NCI-H774 (cell line): ENCODE measurements around the gene ZNF217.
"Not testable (repeated sequence)": the region's sequence is repeated elsewhere in the genome, so short reads cannot be mapped to it uniquely, and the experiment has no call there.

Experiments
- DNase-seq: peaks from one replicate; lab custom pipeline; 2025; lab: John Stamatoyannopoulos, UW

ZNF217 gene

GRCh38 chr20:53566623-53567022 lies 27.0 kb downstream of the ZNF217 start:
- not testable (repeated sequence) for DNase-seq

- no peak for DNase-seq
Observed at GRCh38 chr20:53565254-53565653, 28.4 kb downstream of the ZNF217 start.

- DNase-seq, result not testable (repeated sequence)
Observed at GRCh38 chr20:53562104-53562764, 31.4 kb downstream of the ZNF217 start.

- no peak for DNase-seq
Observed at GRCh38 chr20:53561505-53561904, 32.1 kb downstream of the ZNF217 start.

GRCh38 chr20:53559816-53560215 lies 33.8 kb downstream of the ZNF217 start:
- no peak for DNase-seq

- no peak for DNase-seq
Observed at GRCh38 chr20:53557130-53557529, 36.5 kb downstream of the ZNF217 start.

GRCh38 chr20:53556267-53556897 lies 37.3 kb downstream of the ZNF217 start:
- DNase-seq, result no peak

- DNase-seq, result no peak
Observed at GRCh38 chr20:53555816-53556215, 37.8 kb downstream of the ZNF217 start.

- DNase-seq, result no peak
Observed at GRCh38 chr20:53555081-53555480, 38.6 kb downstream of the ZNF217 start.

- DNase-seq, result not testable (repeated sequence)
Observed at GRCh38 chr20:53552572-53552893, 41.1 kb downstream of the ZNF217 start.

- DNase-seq, result not testable (repeated sequence)
Observed at GRCh38 chr20:53551719-53552571, 41.7 kb downstream of the ZNF217 start.

- no peak for DNase-seq
Observed at GRCh38 chr20:53550280-53551187, 43.1 kb downstream of the ZNF217 start.

- DNase-seq, result peak; percentile 69
Observed at GRCh38 chr20:53547664-53548239, 45.9 kb downstream of the ZNF217 start.

GRCh38 chr20:53539516-53539915 lies 54.1 kb downstream of the ZNF217 start:
- no peak for DNase-seq

- DNase-seq, result not testable (repeated sequence)
Observed at GRCh38 chr20:53536382-53536781, 57.3 kb downstream of the ZNF217 start.

GRCh38 chr20:53535878-53536277 lies 57.8 kb downstream of the ZNF217 start:
- DNase-seq, result no peak

- no peak for DNase-seq
Observed at GRCh38 chr20:53534037-53534436, 59.6 kb downstream of the ZNF217 start.

GRCh38 chr20:53533500-53533899 lies 60.1 kb downstream of the ZNF217 start:
- no peak for DNase-seq

- not testable (repeated sequence) for DNase-seq
Observed at GRCh38 chr20:53532654-53533312, 60.9 kb downstream of the ZNF217 start.

- no peak for DNase-seq
Observed at GRCh38 chr20:53530440-53530839, 63.2 kb downstream of the ZNF217 start.

GRCh38 chr20:53529658-53530057 lies 64.0 kb downstream of the ZNF217 start:
- no peak for DNase-seq
